Measurements from ENCODE around the gene GTF2H2C.

GRCh38 chr5:69522035-69522434, 38.0 kb upstream of the GTF2H2C start:
- TF ChIP-seq TAF1 (IDR thresholded peaks at IDR 0.05; ENCODE audit: borderline replicate concordance, low read depth, low read length) (no peak), POLR2A (IDR thresholded peaks at IDR 0.05; ENCODE audit: low read depth, low read length) (no peak)
